Activated CD4-positive, alpha-beta memory T cell treated with anti-CD3 and anti-CD28 coated beads, Interleukin-2, amount 10 ng/mL, durations not matched to agents 7 days and 5 days (primary cell): ENCODE data around the gene GRAMD2A. TPM values are rescaled to one million over a fixed set of nuclear protein-coding genes. Genes with fewer than 3 reads are reported as not detected.

Experiments used
- CTCF ChIA-PET: fragments of 350-600 bp; sonication (Branson Sonifier 250); formaldehyde crosslinking; loops from one replicate; lab custom pipeline; 2021; ENCODE audit warnings: antibody characterized with exemption, inconsistent platforms; lab: Charles Lee
- POLR2A ChIA-PET: fragments of 350-600 bp; sonication (Branson Sonifier 250); formaldehyde crosslinking; loops from one replicate; lab custom pipeline; 2021; ENCODE audit warnings: antibody characterized with exemption; lab: Charles Lee
- DNase-seq: peaks from one replicate; pipeline ENCODE4 v3.0.0-alpha.2; 2020
- H3K27ac Mint-ChIP-seq: one replicate; pipeline ENCODE4 v1.8.0; 2021; ENCODE audit warnings: mild to moderate bottlenecking, mixed read lengths
- H3K27me3 Mint-ChIP-seq: one replicate; pipeline ENCODE4 v1.8.0; 2021; ENCODE audit warnings: mixed read lengths
- H3K36me3 Mint-ChIP-seq: one replicate; pipeline ENCODE4 v1.8.0; 2021; ENCODE audit warnings: low read depth, mixed read lengths
- H3K4me1 Mint-ChIP-seq: one replicate; pipeline ENCODE4 v1.8.0; 2021; ENCODE audit warnings: mixed read lengths
- H3K4me3 Mint-ChIP-seq: one replicate; pipeline ENCODE4 v1.8.0; 2021; ENCODE audit warnings: mild to moderate bottlenecking, mixed read lengths
- H3K9me3 Mint-ChIP-seq: one replicate; pipeline ENCODE4 v1.8.0; 2021; ENCODE audit warnings: mixed read lengths
- total RNA-seq, 2 experiments: library from RNA; stranded (reverse); gene quantifications; one replicate each; pipeline ENCODE4 v1.2.3, GENCODE V29; 2021

GRAMD2A gene
- total RNA-seq, 2 experiments from 2014 or later: not detected

GRCh38 chr15:72155635-72156616, 41.7 kb downstream of the GRAMD2A start:
- POLR2A ChIA-PET: no interaction called here
- no peaks in the 10 kb centered on the region for H3K9me3 Mint-ChIP-seq
- H3K4me3 Mint-ChIP-seq: peak overlapping the region; percentile 61
- H3K36me3 Mint-ChIP-seq: no peaks in the 10 kb centered on the region
- DNase-seq: peak; percentile 86
- no peak overlapping the region for H3K27ac Mint-ChIP-seq
- H3K4me1 Mint-ChIP-seq: peaks cover 8% of the 10 kb centered on the region
- peaks cover 4% of the 10 kb centered on the region for H3K27me3 Mint-ChIP-seq
- CTCF ChIA-PET: interaction anchor here (0.5 to 3.0 kb wide), 16 partner anchors 9 to 562 kb away, joined by 3 to 36 read pairs (median 4); no protein-coding TSS in a partner anchor

- H3K27ac Mint-ChIP-seq: no peak overlapping the region
- no peaks in the 10 kb centered on the region for H3K9me3 Mint-ChIP-seq
- peak overlapping the region; percentile 61 for H3K4me3 Mint-ChIP-seq
- no peak for DNase-seq
- peaks cover 8% of the 10 kb centered on the region for H3K4me1 Mint-ChIP-seq
- ChIA-PET CTCF (interaction anchor here (1.0 to 3.0 kb wide), 5 partner anchors 13 to 412 kb away, joined by 4 to 36 read pairs (median 14); no protein-coding TSS in a partner anchor), POLR2A (no interaction called here)
- H3K36me3 Mint-ChIP-seq: no peaks in the 10 kb centered on the region
- H3K27me3 Mint-ChIP-seq: peaks cover 4% of the 10 kb centered on the region
These were observed 42.5 kb downstream of the GRAMD2A start for GRCh38 chr15:72155003-72155621.

- Mint-ChIP-seq H3K27me3 (peaks cover 4% of the 10 kb centered on the region), H3K27ac (no peak overlapping the region), H3K4me1 (peaks cover 8% of the 10 kb centered on the region), H3K9me3 (no peaks in the 10 kb centered on the region), H3K36me3 (no peaks in the 10 kb centered on the region), H3K4me3 (no peak overlapping the region)
- ChIA-PET POLR2A (no interaction called here), CTCF (interaction anchor here (1.2 to 1.6 kb wide), 3 partner anchors 36 to 410 kb away, joined by 3 to 6 read pairs (median 5); partner anchors contain the start of genes MYO9A and SENP8)
- DNase-seq: no peak
These were observed 43.3 kb downstream of the GRAMD2A start for GRCh38 chr15:72154316-72154715.

- Mint-ChIP-seq H3K4me3 (no peak overlapping the region), H3K27ac (no peak overlapping the region), H3K9me3 (no peaks in the 10 kb centered on the region), H3K36me3 (no peaks in the 10 kb centered on the region), H3K27me3 (no peaks in the 10 kb centered on the region), H3K4me1 (peaks cover 8% of the 10 kb centered on the region)
- CTCF ChIA-PET: interaction anchor here (1.2 to 1.6 kb wide), 4 partner anchors 35 to 409 kb away, joined by 3 to 6 read pairs (median 4); partner anchors contain the start of genes MYO9A and SENP8
- POLR2A ChIA-PET: no interaction called here
- no peak for DNase-seq
These were observed 44.2 kb downstream of the GRAMD2A start for GRCh38 chr15:72153269-72154000.

GRCh38 chr15:72147418-72147817, 50.2 kb downstream of the GRAMD2A start:
- H3K4me1 Mint-ChIP-seq: no peaks in the 10 kb centered on the region
- no peaks in the 10 kb centered on the region for H3K36me3 Mint-ChIP-seq
- ChIA-PET POLR2A (no interaction called here), CTCF (no interaction called here)
- no peak overlapping the region for H3K4me3 Mint-ChIP-seq
- no peak overlapping the region for H3K27ac Mint-ChIP-seq
- DNase-seq: no peak
- no peaks in the 10 kb centered on the region for H3K27me3 Mint-ChIP-seq
- H3K9me3 Mint-ChIP-seq: no peaks in the 10 kb centered on the region

- H3K4me3 Mint-ChIP-seq: no peak overlapping the region
- H3K27ac Mint-ChIP-seq: no peak overlapping the region
- ChIA-PET POLR2A (no interaction called here), CTCF (no interaction called here)
- no peaks in the 10 kb centered on the region for H3K9me3 Mint-ChIP-seq
- H3K36me3 Mint-ChIP-seq: no peaks in the 10 kb centered on the region
- no peaks in the 10 kb centered on the region for H3K4me1 Mint-ChIP-seq
- no peak for DNase-seq
- H3K27me3 Mint-ChIP-seq: no peaks in the 10 kb centered on the region
These were observed 50.7 kb downstream of the GRAMD2A start for GRCh38 chr15:72146934-72147333.

- no peaks in the 10 kb centered on the region for H3K9me3 Mint-ChIP-seq
- ChIA-PET POLR2A (no interaction called here), CTCF (interaction anchor here (0.9 kb wide), 1 partner anchor 81 kb away, joined by 3 read pairs; no protein-coding TSS in a partner anchor)
- no peak overlapping the region for H3K27ac Mint-ChIP-seq
- H3K27me3 Mint-ChIP-seq: no peaks in the 10 kb centered on the region
- H3K4me1 Mint-ChIP-seq: peaks cover 4% of the 10 kb centered on the region
- H3K36me3 Mint-ChIP-seq: no peaks in the 10 kb centered on the region
- no peak overlapping the region for H3K4me3 Mint-ChIP-seq
- DNase-seq: no peak
These were observed 51.4 kb downstream of the GRAMD2A start for GRCh38 chr15:72146221-72146620.

- POLR2A ChIA-PET: no interaction called here
These were observed 56.2 kb downstream of the GRAMD2A start for GRCh38 chr15:72141171-72142084.

GRCh38 chr15:72140088-72140487, 57.5 kb downstream of the GRAMD2A start:
- H3K27ac Mint-ChIP-seq: no peak overlapping the region
- H3K36me3 Mint-ChIP-seq: no peaks in the 10 kb centered on the region
- POLR2A ChIA-PET: no interaction called here
- H3K4me3 Mint-ChIP-seq: no peak overlapping the region
- no peaks in the 10 kb centered on the region for H3K27me3 Mint-ChIP-seq
- no peak for DNase-seq
- no peaks in the 10 kb centered on the region for H3K9me3 Mint-ChIP-seq
- CTCF ChIA-PET: interaction anchor here (0.6 kb wide), 1 partner anchor 288 kb away, joined by 4 read pairs; no protein-coding TSS in a partner anchor
- H3K4me1 Mint-ChIP-seq: peaks cover 4% of the 10 kb centered on the region

More at GRCh38 chr15:72141171-72142084, 56.2 kb downstream of the GRAMD2A start:
- H3K27me3 Mint-ChIP-seq: no peaks in the 10 kb centered on the region
- peaks cover 4% of the 10 kb centered on the region for H3K4me1 Mint-ChIP-seq
- no peaks in the 10 kb centered on the region for H3K9me3 Mint-ChIP-seq
- DNase-seq: no peak
- no peak overlapping the region for H3K4me3 Mint-ChIP-seq
- no peaks in the 10 kb centered on the region for H3K36me3 Mint-ChIP-seq
- H3K27ac Mint-ChIP-seq: no peak overlapping the region
- CTCF ChIA-PET: no interaction called here

GRCh38 chr15:72139667-72140066, 57.9 kb downstream of the GRAMD2A start:
- CTCF ChIA-PET: interaction anchor here (0.6 kb wide), 1 partner anchor 287 kb away, joined by 4 read pairs; no protein-coding TSS in a partner anchor
- Mint-ChIP-seq H3K36me3 (no peaks in the 10 kb centered on the region), H3K4me1 (peaks cover 4% of the 10 kb centered on the region), H3K27ac (no peak overlapping the region), H3K9me3 (no peaks in the 10 kb centered on the region), H3K27me3 (no peaks in the 10 kb centered on the region), H3K4me3 (no peak overlapping the region)
- DNase-seq: no peak
- POLR2A ChIA-PET: no interaction called here

- CTCF ChIA-PET: interaction anchor here (0.6 kb wide), 1 partner anchor 82 kb away, joined by 3 read pairs; no protein-coding TSS in a partner anchor
- DNase-seq: no peak
- no peaks in the 10 kb centered on the region for H3K9me3 Mint-ChIP-seq
- H3K36me3 Mint-ChIP-seq: no peaks in the 10 kb centered on the region
- H3K27ac Mint-ChIP-seq: no peak overlapping the region
- H3K27me3 Mint-ChIP-seq: no peaks in the 10 kb centered on the region
- H3K4me3 Mint-ChIP-seq: no peak overlapping the region
- POLR2A ChIA-PET: no interaction called here
- H3K4me1 Mint-ChIP-seq: peaks cover 1% of the 10 kb centered on the region
These were observed 61.2 kb downstream of the GRAMD2A start for GRCh38 chr15:72136170-72137051.
